Measurements from ENCODE around the gene RHNO1.

GRCh38 chr12:2879853-2880252 lies 2.8 kb downstream of the RHNO1 start:
- TF ChIP-seq CTCF (IDR thresholded peaks at IDR 0.05) (no peak), POLR2A (IDR thresholded peaks at IDR 0.05) (no peak)
